Stimulated activated CD4-positive, alpha-beta T cell treated with anti-CD3 and anti-CD28 coated beads, TNF-alpha, amount 100 ng/mL, for 24 hours (primary cell): ENCODE measurements around the gene AGAP2.
"Not testable (repeated sequence)": the region's sequence is repeated elsewhere in the genome, so short reads cannot be mapped to it uniquely, and the experiment has no call there.

Source experiments
- DNase-seq, 3 experiments: peaks; one replicate each; pipeline ENCODE4 v3.0.0-alpha.2; 2020; ENCODE audit warnings: low read depth in 3 of 3

AGAP2 gene

GRCh38 chr12:57697076-57697475 is 41.5 kb downstream of the AGAP2 start:
- DNase-seq = no peak

GRCh38 chr12:57695770-57696432 is 42.6 kb downstream of the AGAP2 start:
- no peak for DNase-seq

- peak in 1 of 3 experiments; percentile 14 for DNase-seq
Observed at GRCh38 chr12:57694459-57695019, 44.0 kb downstream of the AGAP2 start.

GRCh38 chr12:57693659-57694458 is 44.7 kb downstream of the AGAP2 start, which contains the start of gene OS9:
Gene OS9 (plus strand): TSS chr12:57694132. CDS start chr12:57694162, 30 bp downstream.
- peak; percentile 85 to 95 (median 92) for DNase-seq

- peak in 1 of 3 experiments; percentile 5 for DNase-seq
Observed at GRCh38 chr12:57693317-57693658, 45.3 kb downstream of the AGAP2 start.

- no peak for DNase-seq
Observed at GRCh38 chr12:57692500-57692899, 46.0 kb downstream of the AGAP2 start.

GRCh38 chr12:57688931-57689330 is 49.6 kb downstream of the AGAP2 start:
- no peak for DNase-seq

GRCh38 chr12:57687862-57688261 is 50.7 kb downstream of the AGAP2 start:
- no peak for DNase-seq

GRCh38 chr12:57679697-57680096 is 58.8 kb downstream of the AGAP2 start:
- no peak for DNase-seq

- not testable (repeated sequence) for DNase-seq
Observed at GRCh38 chr12:57677947-57678346, 60.6 kb downstream of the AGAP2 start.

- DNase-seq = no peak
Observed at GRCh38 chr12:57674691-57675090, 63.9 kb downstream of the AGAP2 start.
